Adrenal gland (tissue), 12 donors: ENCODE results near the gene HASPIN. TPM values are rescaled to one million over a fixed set of nuclear protein-coding genes. Genes with fewer than 3 reads are reported as not detected.
"Not testable (repeated sequence)": the region's sequence is repeated elsewhere in the genome, so short reads cannot be mapped to it uniquely, and the experiment has no call there.

Experiments used
- DNase-seq, 7 donors: peaks; one replicate each; pipeline ENCODE4 v3.0.0-alpha.2; 2019 to 2020
- H3K27ac ChIP-seq, 5 donors: fragments of 200-600 bp; sonication (generic) in 4 of 5; 1 replicate in 3 of 5; 2 replicates in 2 of 5; pipeline versions ENCODE4 v1.5.1 to v1.8.0; 2016 to 2020; ENCODE audit warnings: mild to moderate bottlenecking in 1 of 5
- H3K27me3 ChIP-seq: fragments of 200-600 bp; 2 replicates; pipeline ENCODE4 v1.8.0; 2021
- H3K36me3 ChIP-seq, 2 donors: fragments of 200-600 bp; replicated peaks in 1 of 2; 1 replicate in 1 of 2; 2 replicates in 1 of 2; pipeline versions ENCODE4 v1.5.1 to v1.8.0; 2018 to 2022
- H3K4me1 ChIP-seq, 2 donors: fragments of 200-600 bp; replicated peaks in 1 of 2; 1 replicate in 1 of 2; 2 replicates in 1 of 2; pipeline versions ENCODE4 v1.5.1 to v1.8.0; 2018 to 2021
- H3K4me3 ChIP-seq, 4 donors: fragments of 200-600 bp; sonication (generic) in 3 of 4; one replicate each; pipeline ENCODE4 v1.5.1; 2016 to 2018
- H3K9me3 ChIP-seq, 3 donors: fragments of 200-600 bp; sonication (generic) in 1 of 3; replicated peaks in 1 of 3; 1 replicate in 2 of 3; 2 replicates in 1 of 3; pipeline versions ENCODE4 v1.5.1 to v1.8.0; 2016 to 2021
- CTCF ChIP-seq, 6 experiments: fragments of 450-650 bp in 4 of 6; fragments of 200-600 bp in 2 of 6; sonication (generic) in 1 of 6; IDR thresholded peaks; 1 replicate in 5 of 6; 2 replicates in 1 of 6; pipeline versions ENCODE4 v1.5.1 to v1.8.0; 2016 to 2021; ENCODE audit warnings: antibody characterized with exemption in 6 of 6, mild to moderate bottlenecking in 2 of 6, moderate library complexity in 1 of 6
- POLR2A ChIP-seq, 2 donors: fragments of 450-650 bp; IDR thresholded peaks; one replicate each; pipeline ENCODE4 v1.6.1; 2017; ENCODE audit warnings: antibody characterized with exemption in 2 of 2, mild to moderate bottlenecking in 2 of 2, moderate library complexity in 1 of 2
- WGBS, 4 donors: extraction: QIAGEN DNeasy Blood & Tissue Kit in 2 of 4; methylation state at CpG; one replicate each; pipeline versions ENCODE4 v1.1.5 to v1.1.7; 2013 to 2017; 5-methylcytosine and 5-hydroxymethylcytosine counted together
- intact Hi-C, 2 donors: fragments of 100-400 bp; cut with DNase I; formaldehyde crosslinking; loops; one replicate each; pipeline versions ENCODE4 v1.14.1 to v1.15.0; 2022 to 2023
- polyA plus RNA-seq, 3 donors: library from polyadenylated mRNA; stranded (reverse); fragments of 200-250 nt in 2 of 3; fragments of 350-450 nt in 1 of 3; fragmentation: Illumina TruSeq in 1 of 3; extraction: RNeasy Lipid Tissue Mini Kit (QIAGEN cat#74804) in 1 of 3; gene quantifications; one replicate each; pipeline ENCODE4 v1.2.3, GENCODE V29; 2013 to 2014
- total RNA-seq, 9 donors: library from RNA; depleted of rRNA in 4 of 9; stranded (reverse); fragments of >200 nt in 4 of 9; fragments of 120-200 nt in 1 of 9; fragmentation: NEBNext Ultra II Directional in 1 of 9; extraction: Animal tissue kit (Norgen Biotek cat#: 25700) in 1 of 9; gene quantifications; one replicate each; pipeline versions ENCODE4 v1.1.0 to v1.2.4, GENCODE V29; 2013 to 2023
- donor health status: healthy with polysubstance abuse.
- donor health status: Bipolar disorder and iron deficiency.
- donor health status: DM: yes; HTN: yes; CAD: no.
- donor health status: DM: no; HTN: no; CAD: no.
- donor health status: DM: no; HTN: no; CAD: no.
- donor health status: DM: yes; HTN: yes; CAD: no.

HASPIN gene
- total and polyA plus RNA-seq, 12 donors: 0.07 to 1.4 (median 0.39) TPM

GRCh38 chr17:3695723-3696411 is 27.8 kb upstream of the HASPIN start, which contains the start of gene P2RX5:
Gene P2RX5 (minus strand): TSS chr17:3696155. CDS start chr17:3696005, 150 bp downstream.
- Histone ChIP-seq H3K9me3 (no peaks in the 10 kb centered on the region), H3K27me3 (peaks cover 21% of the 10 kb centered on the region), H3K4me1 (peaks cover 6 to 13% of the 10 kb centered on the region in 2 donors), H3K36me3 (no peaks in the 10 kb centered on the region), H3K27ac (no peak within 1 kb of the TSS), H3K4me3 (peak within 1 kb of the TSS in 2 of 4 donors; percentile 16 to 65)
- no peak for TF ChIP-seq POLR2A (IDR thresholded peaks at IDR 0.05)
- TF ChIP-seq CTCF (IDR thresholded peaks at IDR 0.05): no peak
- 1 to 3% (median 1%) methylated on average over 12 to 65 of the region's 65 CpGs for WGBS, 4 donors
- peak in 1 of 7 donors; percentile 23 for DNase-seq
- intact Hi-C loops: no loop called here

GRCh38 chr17:3697103-3697476 is 26.6 kb upstream of the HASPIN start:
- intact Hi-C loops: no loop called here
- Histone ChIP-seq H3K36me3 (no peaks in the 10 kb centered on the region), H3K9me3 (no peaks in the 10 kb centered on the region), H3K4me1 (peaks cover 6 to 13% of the 10 kb centered on the region in 2 donors), H3K27me3 (peaks cover 12% of the 10 kb centered on the region), H3K27ac (no peak overlapping the region), H3K4me3 (no peak overlapping the region)
- 52 to 76% (median 62%) methylated on average over 9 to 12 of the region's 12 CpGs for whole genome bisulfite sequencing, 4 donors
- TF ChIP-seq POLR2A (IDR thresholded peaks at IDR 0.05): no peak
- TF ChIP-seq CTCF (IDR thresholded peaks at IDR 0.05): no peak
- no peak for DNase-seq

GRCh38 chr17:3698139-3698538 is 25.6 kb upstream of the HASPIN start:
- no peak overlapping the region for H3K4me3 ChIP-seq
- no peaks in the 10 kb centered on the region for H3K36me3 ChIP-seq
- H3K27ac ChIP-seq: no peak overlapping the region
- TF ChIP-seq POLR2A (IDR thresholded peaks at IDR 0.05): no peak
- no peak for TF ChIP-seq CTCF (IDR thresholded peaks at IDR 0.05)
- H3K27me3 ChIP-seq: peaks cover 10% of the 10 kb centered on the region
- no peak for DNase-seq
- 79 to 100% (median 85%) methylated on average over 3 to 4 of the region's 4 CpGs for WGBS, 4 donors
- no peaks in the 10 kb centered on the region for H3K9me3 ChIP-seq
- intact Hi-C loops: no loop called here
- H3K4me1 ChIP-seq: peaks cover 6 to 13% of the 10 kb centered on the region in 2 donors

DNA sequence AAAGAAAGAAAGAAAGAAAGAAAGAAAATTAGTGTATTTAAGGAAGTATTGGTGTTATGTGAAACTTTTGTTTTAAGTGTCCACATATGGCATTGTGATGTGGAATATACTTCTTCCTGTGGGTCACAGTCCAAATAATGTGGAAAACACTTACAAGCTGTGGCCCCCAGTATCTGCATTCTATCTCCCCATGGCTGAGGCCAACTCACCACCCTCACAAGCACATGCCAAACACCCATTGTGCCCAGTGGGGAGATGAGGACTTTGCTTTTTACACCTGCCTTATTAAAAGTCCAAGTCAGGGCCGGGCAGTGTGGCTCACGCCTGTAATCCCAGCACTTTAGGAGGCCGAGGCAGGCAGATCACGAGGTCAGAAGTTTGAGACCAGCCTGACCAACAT is 23.8 kb upstream of the HASPIN start:
- H3K4me1 ChIP-seq: peaks cover 6 to 12% of the 10 kb centered on the region in 2 donors
- H3K36me3 ChIP-seq: no peaks in the 10 kb centered on the region
- no peak for DNase-seq
- no peaks in the 10 kb centered on the region for H3K9me3 ChIP-seq
- TF ChIP-seq CTCF (IDR thresholded peaks at IDR 0.05) (no peak), POLR2A (IDR thresholded peaks at IDR 0.05) (no peak)
- WGBS, 4 donors: 78 to 97% (median 88%) methylated on average over 4 of the region's 4 CpGs
- no peak overlapping the region for H3K4me3 ChIP-seq
- H3K27ac ChIP-seq: no peak overlapping the region
- intact Hi-C loops: no loop called here
- H3K27me3 ChIP-seq: peaks cover under 1% of the 10 kb centered on the region

GRCh38 chr17:3702041-3702539 is 21.6 kb upstream of the HASPIN start:
- H3K27ac ChIP-seq, H3K4me3 ChIP-seq, H3K27me3 ChIP-seq, DNase-seq, H3K36me3 ChIP-seq, H3K4me1 ChIP-seq, intact Hi-C loops, H3K9me3 ChIP-seq: not testable (repeated sequence)
- 31 to 88% (median 77%) methylated on average over 2 to 7 of the region's 7 CpGs for WGBS, 4 donors
